Measurements from ENCODE around the gene GPR132. TPM values are rescaled to one million over a fixed set of nuclear protein-coding genes. Genes with fewer than 3 reads are reported as not detected.
A peak's percentile ranks its signal among the peaks of the same experiment; 100 is the strongest.

GPR132 gene
- total and polyA plus RNA-seq, 11 donors: 0.27 to 5.3 (median 0.75) TPM

DNA sequence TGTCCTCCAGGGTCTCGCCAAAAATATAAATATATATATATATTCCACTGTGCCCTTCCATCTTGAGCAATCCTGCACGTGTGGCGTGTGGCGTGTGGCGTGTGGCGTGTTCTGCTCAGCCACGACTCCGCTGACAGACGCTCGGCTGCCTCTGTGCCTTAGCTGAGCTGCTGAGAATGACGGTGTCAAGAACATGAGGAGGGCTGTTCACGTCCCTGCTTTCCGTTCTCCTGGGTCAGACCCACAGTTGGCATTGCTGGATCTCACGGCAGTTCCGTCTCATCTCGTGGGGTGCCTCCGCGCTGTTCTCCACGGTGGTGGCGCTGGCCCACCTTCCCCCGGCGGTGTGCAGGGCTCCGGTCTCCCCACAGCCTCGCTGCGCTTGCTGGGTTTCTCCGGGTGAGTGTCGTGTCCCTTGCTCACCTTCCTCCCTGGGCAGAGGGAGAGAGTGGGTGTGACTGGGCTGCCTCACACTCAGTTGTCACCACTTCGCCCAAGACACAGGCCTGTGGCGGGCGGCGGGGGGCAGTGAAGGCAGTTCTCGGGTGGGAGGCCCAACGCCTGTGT, 9.4 kb downstream of the GPR132 start:
- DNase-seq (no peak), ATAC-seq (no peak)
- intact Hi-C loops (cut with DNase I): no loop called here
- TF ChIP-seq POLR2A (IDR thresholded peaks at IDR 0.05) (no peak), CTCF (IDR thresholded peaks at IDR 0.05) (no peak)
- peaks cover 7 to 25% (median 21%) of the 10 kb centered on the region in 12 donors for H3K4me1 ChIP-seq
- no peaks in the 10 kb centered on the region for H3K9me3 ChIP-seq
- H3K27me3 ChIP-seq: peaks cover 0 to 5% (median 0%) of the 10 kb centered on the region in 9 donors
- H3K4me3 ChIP-seq: no peak overlapping the region
- WGBS, 4 donors: 72 to 78% (median 75%) methylated on average over 28 to 33 of the region's 33 CpGs
- H3K36me3 ChIP-seq: peaks cover 0 to 52% (median 0%) of the 10 kb centered on the region in 9 donors
- no peak overlapping the region for H3K27ac ChIP-seq

- Histone ChIP-seq H3K9me3 (no peaks in the 10 kb centered on the region), H3K4me3 (no peak overlapping the region), H3K4me1 (peaks cover 2 to 21% (median 17%) of the 10 kb centered on the region in 12 donors), H3K27ac (no peak overlapping the region), H3K27me3 (peaks cover 0 to 5% (median 0%) of the 10 kb centered on the region in 9 donors), H3K36me3 (peaks cover 0 to 56% (median 0%) of the 10 kb centered on the region in 9 donors)
- ATAC-seq (no peak), DNase-seq (no peak)
- TF ChIP-seq POLR2A (IDR thresholded peaks at IDR 0.05): no peak
- no peak for TF ChIP-seq CTCF (IDR thresholded peaks at IDR 0.05)
- WGBS, 4 donors: 66 to 76% (median 72%) methylated on average over 15 of the region's 15 CpGs
- intact Hi-C loops (cut with DNase I): no loop called here
These were observed 9.9 kb downstream of the GPR132 start for GRCh38 chr14:105055334-105055733.

DNA sequence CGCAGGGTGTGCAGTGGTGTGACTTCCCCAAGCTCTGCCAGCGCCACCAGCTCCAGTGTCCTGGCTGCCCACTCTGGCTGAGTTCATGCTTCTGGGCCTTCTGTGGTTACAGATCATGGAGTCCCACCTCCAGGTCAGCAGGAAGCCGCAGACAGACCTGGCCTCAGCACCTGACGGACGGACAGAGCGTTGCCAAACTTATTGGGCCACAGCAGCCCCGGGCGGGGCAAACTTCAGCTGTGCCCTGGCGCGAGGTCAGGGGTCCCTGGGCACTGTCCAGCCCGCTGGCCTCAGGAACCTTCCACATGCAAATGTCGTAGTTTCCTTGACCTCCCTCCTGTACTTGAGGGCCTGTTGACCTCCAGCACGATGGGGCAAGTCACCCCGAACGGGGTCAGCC, 11.2 kb downstream of the GPR132 start:
- no peak overlapping the region for H3K4me3 ChIP-seq
- peaks cover 0 to 7% (median 5%) of the 10 kb centered on the region in 12 donors for H3K4me1 ChIP-seq
- intact Hi-C loops (cut with DNase I): no loop called here
- peaks cover 0 to 5% (median 0%) of the 10 kb centered on the region in 9 donors for H3K27me3 ChIP-seq
- no peak overlapping the region for H3K27ac ChIP-seq
- DNase-seq (peak in 1 of 5 donors; percentile 13), ATAC-seq (no peak)
- no peak for TF ChIP-seq POLR2A (IDR thresholded peaks at IDR 0.05)
- TF ChIP-seq CTCF (IDR thresholded peaks at IDR 0.05): no peak
- H3K9me3 ChIP-seq: no peaks in the 10 kb centered on the region
- WGBS, 4 donors: 95% methylated on average over 13 to 15 of the region's 15 CpGs
- H3K36me3 ChIP-seq: peaks cover 0 to 69% (median 0%) of the 10 kb centered on the region in 9 donors

- Histone ChIP-seq H3K4me3 (no peak overlapping the region), H3K9me3 (no peaks in the 10 kb centered on the region), H3K36me3 (peaks cover 0 to 72% (median 0%) of the 10 kb centered on the region in 9 donors), H3K27ac (no peak overlapping the region), H3K27me3 (peaks cover 0 to 5% (median 0%) of the 10 kb centered on the region in 9 donors), H3K4me1 (peaks cover 0 to 1% (median 0%) of the 10 kb centered on the region in 12 donors)
- ATAC-seq (no peak), DNase-seq (no peak)
- intact Hi-C loops (cut with DNase I): no loop called here
- WGBS, 4 donors: 86 to 90% (median 87%) methylated on average over 6 of the region's 6 CpGs
- TF ChIP-seq CTCF (IDR thresholded peaks at IDR 0.05) (no peak), POLR2A (IDR thresholded peaks at IDR 0.05) (no peak)
These were observed 11.8 kb downstream of the GPR132 start for GRCh38 chr14:105053421-105053820.

All from heart left ventricle (tissue), 16 donors.